HG02623 (cell line): ENCODE data around the gene KRTAP3-1.
"Not testable (repeated sequence)": the region's sequence is repeated elsewhere in the genome, so short reads cannot be mapped to it uniquely, and the experiment has no call there.

ENCODE experiments used
- ATAC-seq: cut with Tn5 transposase; IDR thresholded peaks from one replicate; pipeline ENCODE4 v1.9.1; 2021; ENCODE audit warnings: moderate library complexity; ENCODE audit not compliant: unreplicated experiment

The KRTAP3-1 gene

GRCh38 chr17:41008811-41009210 lies at the start of gene KRTAP3-1:
TSS of gene KRTAP3-1 (minus strand) at chr17:41009128. CDS start at chr17:41009074, 54 bp downstream.
- no peak for ATAC-seq

GRCh38 chr17:41057547-41057946 lies 48.6 kb upstream of the KRTAP3-1 start:
- ATAC-seq = no peak

DNA sequence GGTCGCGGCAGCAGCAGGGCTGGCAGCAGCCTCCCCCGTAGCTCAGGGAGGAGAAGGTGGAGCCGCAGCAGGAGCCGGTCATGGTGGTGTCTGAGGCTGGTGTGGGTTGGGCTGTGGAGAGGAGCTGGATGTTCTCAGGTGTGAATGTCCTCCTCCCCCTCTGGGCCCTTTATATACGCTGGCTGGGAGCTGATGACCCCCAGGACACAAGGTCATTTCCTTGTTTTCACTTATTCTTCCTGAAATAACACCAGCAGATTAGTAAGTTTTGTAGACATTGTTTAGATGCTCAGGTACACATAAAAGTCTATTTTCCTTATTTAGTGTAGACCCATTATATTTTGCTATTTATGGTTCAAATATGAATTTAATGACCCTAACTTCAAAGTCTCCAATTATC lies 46.2 kb upstream of the KRTAP3-1 start, which contains the start of gene KRTAP2-2:
Gene KRTAP2-2 (minus strand): TSS at position 101 of the 400 bp plus-strand sequence. CDS start 19 bp downstream, at position 82.
- ATAC-seq = not testable (repeated sequence)

DNA sequence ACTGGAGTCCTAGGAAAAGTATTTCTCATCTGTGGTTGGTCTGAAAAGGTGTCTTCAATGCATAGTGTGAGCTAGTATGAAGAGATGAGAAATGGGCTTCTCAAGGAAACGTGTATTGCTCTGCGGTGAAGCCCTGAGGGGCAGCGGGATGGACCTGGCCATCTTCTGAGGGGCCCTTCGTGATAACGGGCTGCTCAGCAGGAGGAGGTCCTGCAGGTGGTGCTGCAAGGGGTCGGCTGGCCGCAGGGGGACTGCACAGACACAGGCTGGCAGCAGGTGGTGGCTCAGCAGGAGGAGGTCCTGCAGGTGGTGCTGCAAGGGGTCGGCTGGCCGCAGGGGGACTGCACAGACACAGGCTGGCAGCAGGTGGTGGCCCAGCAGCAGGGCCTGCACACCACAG lies 45.6 kb upstream of the KRTAP3-1 start:
- not testable (repeated sequence) for ATAC-seq

DNA sequence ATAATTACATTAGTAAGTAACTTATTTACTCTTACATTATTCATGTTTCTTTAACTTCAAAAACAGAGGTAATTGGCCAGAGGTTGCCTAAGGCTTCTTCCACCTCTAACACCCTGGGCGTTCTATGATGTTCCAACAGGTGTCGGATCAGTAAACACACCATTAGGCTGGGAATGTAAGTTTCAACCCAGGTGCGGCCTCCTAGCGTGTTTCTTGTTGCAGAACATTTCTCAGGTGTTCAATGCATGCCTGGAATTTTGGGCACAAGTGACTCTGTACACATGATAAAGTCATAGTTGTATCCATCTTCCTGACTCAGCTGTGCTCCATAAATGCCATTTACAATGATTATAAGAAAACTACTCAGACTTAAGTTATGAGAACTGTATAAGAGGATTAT lies 45.1 kb upstream of the KRTAP3-1 start:
- no peak for ATAC-seq

- ATAC-seq = no peak
These were observed 43.6 kb upstream of the KRTAP3-1 start for GRCh38 chr17:41052566-41052965.

GRCh38 chr17:41049110-41049509 lies 40.2 kb upstream of the KRTAP3-1 start:
- no peak for ATAC-seq

GRCh38 chr17:41048441-41048840 lies 39.5 kb upstream of the KRTAP3-1 start:
- ATAC-seq = no peak

GRCh38 chr17:41046735-41047465 lies 38.0 kb upstream of the KRTAP3-1 start, which contains the start of gene KRTAP2-1:
TSS of gene KRTAP2-1 (minus strand) at chr17:41047316. CDS start at chr17:41047267, 49 bp downstream.
- not testable (repeated sequence) for ATAC-seq

DNA sequence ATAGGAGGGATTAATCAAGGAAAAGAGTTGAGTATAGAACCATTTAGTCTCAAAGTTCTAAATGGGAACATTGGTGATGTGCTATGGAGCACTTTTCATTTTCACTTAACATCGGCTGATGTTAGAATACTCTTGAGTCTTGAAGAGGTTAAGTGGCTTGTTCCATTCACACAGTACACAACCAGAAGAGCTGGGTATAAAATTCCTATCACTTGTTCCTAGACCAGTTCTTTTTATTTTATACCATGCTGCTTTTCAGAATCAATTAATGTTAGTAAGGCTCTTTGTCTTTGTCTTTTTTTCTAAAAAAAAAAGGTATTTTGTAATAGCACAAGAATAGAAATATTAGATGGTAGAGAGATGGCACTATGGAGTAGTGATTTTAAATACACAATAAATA lies 34.0 kb upstream of the KRTAP3-1 start:
- no peak for ATAC-seq

GRCh38 chr17:41040783-41041571 lies 32.0 kb upstream of the KRTAP3-1 start, which contains the start of gene KRTAP1-1:
TSS of gene KRTAP1-1 (minus strand) at chr17:41041450. CDS start at chr17:41041397, 53 bp downstream.
- ATAC-seq = not testable (repeated sequence)

DNA sequence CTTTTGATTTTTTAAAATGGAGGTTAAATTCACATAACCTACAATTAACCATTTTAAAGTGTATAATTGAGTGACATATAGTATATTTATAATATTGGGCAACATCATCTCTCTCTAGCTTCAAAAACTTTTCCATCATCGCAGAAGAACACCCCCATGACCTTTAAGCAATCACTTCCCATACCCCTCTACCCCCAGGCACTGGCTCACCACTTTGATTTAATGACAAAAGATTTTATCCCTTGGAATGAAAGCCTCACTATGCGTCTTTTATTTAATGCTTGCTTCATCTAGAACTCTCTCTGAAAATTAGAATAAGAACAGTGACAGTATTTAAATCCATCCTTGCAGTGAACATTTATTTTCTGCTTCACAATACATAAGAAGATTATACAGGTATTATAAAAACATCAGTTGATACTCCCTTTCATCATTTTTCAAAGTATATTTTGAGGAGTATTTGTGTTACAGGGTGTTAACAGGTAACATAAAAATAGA lies 29.0 kb upstream of the KRTAP3-1 start:
- ATAC-seq = no peak

DNA sequence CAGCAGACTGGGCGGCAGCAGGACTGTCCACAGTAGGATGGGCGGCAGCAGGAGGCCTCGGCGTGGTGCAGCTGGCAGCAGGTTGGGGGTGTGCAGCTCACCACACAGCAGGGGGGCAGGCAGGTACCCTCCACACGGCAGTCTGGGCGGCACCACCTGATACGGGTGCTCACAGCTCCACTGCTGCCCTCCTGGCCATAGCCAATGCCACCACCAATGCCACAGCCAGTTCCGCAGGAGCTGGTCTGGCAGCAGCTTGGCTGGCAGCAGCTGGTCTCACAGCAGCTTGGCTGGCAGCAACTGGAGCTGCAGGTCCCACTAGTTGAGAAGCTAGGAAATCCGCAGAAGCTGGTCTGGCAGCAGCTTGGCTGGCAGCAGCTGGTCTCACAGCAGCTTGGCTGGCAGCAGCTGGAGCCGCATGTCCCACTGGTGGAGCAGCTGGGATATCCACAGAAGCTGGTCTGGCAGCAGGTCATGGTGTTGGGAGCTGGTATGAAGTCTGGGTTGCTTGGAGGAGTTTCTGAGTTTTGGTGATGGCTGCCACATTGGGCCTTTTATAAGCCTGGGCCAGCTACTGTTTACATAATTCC lies 25.5 kb upstream of the KRTAP3-1 start, which contains the start of gene KRTAP1-3:
Gene KRTAP1-3 (minus strand): TSS at position 529 of the 590 bp plus-strand sequence. CDS start 53 bp downstream, at position 476.
- not testable (repeated sequence) for ATAC-seq

DNA sequence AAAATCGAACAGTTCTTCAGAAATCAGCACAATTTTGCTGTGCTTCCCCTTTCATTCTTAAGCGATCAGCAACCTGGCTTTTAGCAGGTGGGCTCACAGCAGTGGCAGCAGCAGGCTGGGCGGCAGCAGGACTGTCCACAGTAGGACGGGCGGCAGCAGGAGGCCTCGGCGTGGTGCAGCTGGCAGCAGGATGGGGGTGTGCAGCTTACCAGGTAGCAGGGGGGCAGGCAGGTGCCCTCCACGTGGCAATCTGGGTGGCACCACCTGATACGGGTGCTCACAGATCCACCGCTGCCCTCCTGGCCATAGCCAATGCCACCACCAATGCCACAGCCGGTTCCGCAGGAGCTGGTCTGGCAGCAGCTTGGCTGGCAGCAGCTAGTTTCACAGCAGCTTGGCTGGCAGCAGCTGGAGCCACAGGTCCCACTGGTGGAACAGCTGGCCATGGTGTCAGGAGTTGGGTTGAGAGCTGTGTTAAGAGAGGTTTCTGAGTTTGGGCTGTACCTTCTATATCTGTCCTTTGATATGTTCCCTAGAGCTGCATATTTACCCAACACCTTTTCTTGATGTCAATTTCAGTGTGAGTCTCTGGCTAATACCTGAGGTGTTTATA lies 20.8 kb upstream of the KRTAP3-1 start, which contains the start of gene KRTAP1-4:
Gene KRTAP1-4 (minus strand): TSS at position 563 of the 613 bp plus-strand sequence. CDS start 117 bp downstream, at position 446.
- no peak for ATAC-seq

- ATAC-seq = no peak
These were observed 18.0 kb upstream of the KRTAP3-1 start, which contains the start of gene KRTAP1-5 for GRCh38 chr17:41026715-41027471. TSS of gene KRTAP1-5 (minus strand) at chr17:41027208. CDS start at chr17:41027155, 53 bp downstream.

DNA sequence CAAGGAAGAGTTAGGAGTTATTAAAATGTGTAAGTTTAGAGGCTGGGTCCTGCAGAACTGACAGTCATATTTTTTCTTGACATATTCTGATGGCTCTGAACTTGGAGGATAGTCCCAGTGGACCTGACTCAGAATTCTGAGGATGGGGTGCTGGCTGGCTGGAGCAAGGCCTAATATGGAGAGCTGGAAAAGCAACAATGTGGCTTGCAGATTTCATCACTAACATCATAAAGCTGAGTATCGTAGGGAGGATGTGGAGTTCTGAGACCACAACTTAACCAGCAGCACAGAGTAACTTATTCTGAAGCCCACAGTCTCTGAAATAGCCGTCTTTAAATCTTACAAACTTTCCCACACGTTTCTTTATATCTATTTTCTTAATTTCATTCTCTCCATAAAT lies 15.8 kb upstream of the KRTAP3-1 start:
- no peak for ATAC-seq

DNA sequence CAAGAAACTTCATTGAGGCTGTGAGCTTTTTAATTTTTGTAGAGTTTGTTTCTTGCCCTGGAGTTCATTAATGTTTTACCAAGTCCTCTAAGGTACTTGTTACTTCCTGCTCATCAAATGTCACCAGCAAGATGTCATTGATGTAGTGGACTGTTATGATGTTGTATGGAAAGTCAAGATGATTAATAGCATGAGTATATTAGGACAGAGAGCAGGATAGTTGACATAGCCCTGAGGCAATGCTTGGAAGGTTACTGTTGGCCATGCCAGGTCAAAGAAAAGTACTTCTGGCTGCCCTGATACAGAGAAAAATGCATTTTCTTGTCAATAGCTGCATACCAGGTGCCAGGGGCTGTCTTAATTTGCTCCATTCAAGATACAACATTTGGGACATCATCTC lies 11.4 kb upstream of the KRTAP3-1 start:
- ATAC-seq = no peak

- no peak for ATAC-seq
These were observed 10.5 kb upstream of the KRTAP3-1 start for GRCh38 chr17:41019415-41019814.

DNA sequence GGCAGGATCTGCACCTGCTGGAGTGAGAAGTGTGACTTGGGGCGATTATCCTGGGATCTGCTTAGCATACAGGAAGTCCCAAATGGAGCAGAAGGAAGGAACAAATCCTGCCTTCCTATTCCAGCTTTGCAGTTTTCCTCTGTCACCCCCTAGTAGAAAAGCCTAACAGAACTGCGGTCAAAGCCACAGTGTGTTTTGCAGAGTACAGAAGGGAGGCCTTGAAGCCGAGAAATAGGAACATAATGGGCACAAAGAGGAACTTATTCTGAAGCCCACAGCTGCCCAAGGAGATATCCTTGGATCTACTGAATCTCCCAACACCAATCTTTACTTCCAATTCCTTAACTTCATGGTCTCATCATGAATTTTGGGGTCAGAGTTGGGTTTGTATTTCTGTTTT lies 9.6 kb upstream of the KRTAP3-1 start:
- no peak for ATAC-seq
